Osteoblast (primary cell): Measurements from ENCODE around the gene CHD2. TPM values are rescaled to one million over a fixed set of nuclear protein-coding genes. Genes with fewer than 3 reads are reported as not detected.

Experiments used
- DNase-seq: peaks from one replicate; pipeline ENCODE4 v3.0.0; 2011; ENCODE audit warnings: low spot score, mixed read lengths; ENCODE audit not compliant: insufficient read length; ENCODE audit errors: missing footprints
- H2AFZ ChIP-seq: 2 replicates; pipeline ENCODE4 v1.6.0; 2011; ENCODE audit warnings: mild to moderate bottlenecking, low read length
- H3K27ac ChIP-seq: 2 replicates; pipeline ENCODE4 v1.5.1; 2011; ENCODE audit warnings: mild to moderate bottlenecking, low read depth, low read length, moderate library complexity
- H3K27me3 ChIP-seq: 2 replicates; pipeline ENCODE4 v1.6.0; 2012; ENCODE audit warnings: mild to moderate bottlenecking, control low read depth, inconsistent platforms, low read length, moderate library complexity; ENCODE audit not compliant: insufficient read depth
- H3K36me3 ChIP-seq: 2 replicates; pipeline ENCODE4 v1.5.1; 2011; ENCODE audit warnings: mild to moderate bottlenecking, low read length, control low read depth, moderate library complexity; ENCODE audit not compliant: insufficient read depth
- H3K4me1 ChIP-seq: 2 replicates; pipeline ENCODE4 v1.5.1; 2011; ENCODE audit warnings: mild to moderate bottlenecking, low read length, control low read depth, moderate library complexity; ENCODE audit not compliant: insufficient read depth
- H3K4me2 ChIP-seq: 2 replicates; pipeline ENCODE4 v1.6.0; 2011; ENCODE audit warnings: mild to moderate bottlenecking, low read length; ENCODE audit not compliant: insufficient read depth
- H3K4me3 ChIP-seq: fragments of 200-600 bp; sonication (generic); 3 replicates; pipeline ENCODE4 v1.5.1; 2012; ENCODE audit warnings: mild to moderate bottlenecking, low read length, inconsistent platforms; ENCODE audit not compliant: insufficient read depth
- H3K79me2 ChIP-seq: 2 replicates; pipeline ENCODE4 v1.6.0; 2012; ENCODE audit warnings: mild to moderate bottlenecking, low read length, control low read depth, inconsistent platforms; ENCODE audit not compliant: insufficient read depth
- H3K9me3 ChIP-seq: 2 replicates; pipeline ENCODE4 v1.5.1; 2011; ENCODE audit warnings: low read depth, low read length, control low read depth
- H4K20me1 ChIP-seq: 2 replicates; pipeline ENCODE4 v1.6.0; 2012; ENCODE audit warnings: mild to moderate bottlenecking, low read length, control low read depth; ENCODE audit not compliant: insufficient read depth
- CTCF ChIP-seq: IDR thresholded peaks from 2 replicates; pipeline ENCODE4 v1.5.1; 2011; ENCODE audit warnings: mild to moderate bottlenecking, low read depth, low read length, moderate library complexity; ENCODE audit errors: extremely low read depth
- total RNA-seq: library from RNA; depleted of rRNA; stranded (reverse); fragments of >200 nt; gene quantifications from 2 replicates; pipeline ENCODE4 v1.2.3, GENCODE V29; 2012

Gene CHD2
- total RNA-seq, 1 donor: 98.8 TPM

- H3K4me1 ChIP-seq: no peaks in the 10 kb centered on the region
- no peak overlapping the region for H3K27ac ChIP-seq
- peaks cover 97% of the 10 kb centered on the region for H3K79me2 ChIP-seq
- TF ChIP-seq CTCF: no peak
- no peak for DNase-seq
- no peak overlapping the region for H3K4me3 ChIP-seq
- H3K9me3 ChIP-seq: no peaks in the 10 kb centered on the region
- H4K20me1 ChIP-seq: peaks cover 28% of the 10 kb centered on the region
- peaks cover 95% of the 10 kb centered on the region for H3K36me3 ChIP-seq
- H3K4me2 ChIP-seq: no peak overlapping the region
- H3K27me3 ChIP-seq: no peaks in the 10 kb centered on the region
- no peak overlapping the region for H2AFZ ChIP-seq
Observed at GRCh38 chr15:92959219-92959618, 59.1 kb downstream of the CHD2 start.

- H3K27me3 ChIP-seq: no peaks in the 10 kb centered on the region
- no peak overlapping the region for H3K4me2 ChIP-seq
- TF ChIP-seq CTCF: no peak
- no peak overlapping the region for H3K27ac ChIP-seq
- H2AFZ ChIP-seq: no peak overlapping the region
- no peaks in the 10 kb centered on the region for H3K9me3 ChIP-seq
- H3K79me2 ChIP-seq: peaks cover 87% of the 10 kb centered on the region
- DNase-seq: no peak
- no peak overlapping the region for H3K4me3 ChIP-seq
- peaks cover 28% of the 10 kb centered on the region for H4K20me1 ChIP-seq
- H3K36me3 ChIP-seq: peaks cover 92% of the 10 kb centered on the region
- no peaks in the 10 kb centered on the region for H3K4me1 ChIP-seq
Observed at GRCh38 chr15:92960996-92961681, 61.0 kb downstream of the CHD2 start.

- Histone ChIP-seq H3K9me3 (no peaks in the 10 kb centered on the region), H3K79me2 (peaks cover 84% of the 10 kb centered on the region), H3K4me1 (no peaks in the 10 kb centered on the region), H2AFZ (no peak overlapping the region), H3K27ac (no peak overlapping the region), H3K27me3 (no peaks in the 10 kb centered on the region), H3K4me3 (no peak overlapping the region), H3K36me3 (peaks cover 92% of the 10 kb centered on the region), H4K20me1 (peaks cover 27% of the 10 kb centered on the region), H3K4me2 (no peak overlapping the region)
- TF ChIP-seq CTCF: no peak
- no peak for DNase-seq
Observed at GRCh38 chr15:92962914-92963313, 62.8 kb downstream of the CHD2 start.

- H4K20me1 ChIP-seq: peaks cover 24% of the 10 kb centered on the region
- H3K4me3 ChIP-seq: no peak overlapping the region
- H3K9me3 ChIP-seq: no peaks in the 10 kb centered on the region
- no peaks in the 10 kb centered on the region for H3K27me3 ChIP-seq
- H3K4me1 ChIP-seq: no peaks in the 10 kb centered on the region
- DNase-seq: no peak
- peaks cover 94% of the 10 kb centered on the region for H3K36me3 ChIP-seq
- no peak overlapping the region for H3K4me2 ChIP-seq
- peaks cover 84% of the 10 kb centered on the region for H3K79me2 ChIP-seq
- H3K27ac ChIP-seq: no peak overlapping the region
- TF ChIP-seq CTCF: no peak
- H2AFZ ChIP-seq: no peak overlapping the region
Observed at GRCh38 chr15:92963794-92964193, 63.7 kb downstream of the CHD2 start.
